Epithelial cell of proximal tubule (primary cell): Measurements from ENCODE around the gene RNF167. TPM values are rescaled to one million over a fixed set of nuclear protein-coding genes. Genes with fewer than 3 reads are reported as not detected.

Experiments
- DNase-seq: peaks from one replicate; pipeline ENCODE4 v3.0.0-alpha.2; 2011; ENCODE audit warnings: low read depth
- H3K4me3 ChIP-seq: 2 replicates; pipeline ENCODE4 v1.5.1; 2011; ENCODE audit warnings: low read depth, mild to moderate bottlenecking, low read length
- total RNA-seq: library from RNA; depleted of rRNA; stranded (reverse); fragments of >200 nt; gene quantifications from 2 replicates; pipeline ENCODE4 v1.2.3, GENCODE V29; 2015
- TF ChIP-seq, protein P1 (sequence below): conservative IDR thresholded peaks from 2 replicates; pipeline ENCODE4 v1.5.1; 2012; ENCODE audit warnings: low read depth, mild to moderate bottlenecking, low read length

RNF167 gene
- total RNA-seq, 1 donor from 2014 or later = 55.1 TPM

GRCh38 chr17:4942760-4943508 is 2.9 kb downstream of the RNF167 start:
- TF ChIP-seq, protein P1, sequence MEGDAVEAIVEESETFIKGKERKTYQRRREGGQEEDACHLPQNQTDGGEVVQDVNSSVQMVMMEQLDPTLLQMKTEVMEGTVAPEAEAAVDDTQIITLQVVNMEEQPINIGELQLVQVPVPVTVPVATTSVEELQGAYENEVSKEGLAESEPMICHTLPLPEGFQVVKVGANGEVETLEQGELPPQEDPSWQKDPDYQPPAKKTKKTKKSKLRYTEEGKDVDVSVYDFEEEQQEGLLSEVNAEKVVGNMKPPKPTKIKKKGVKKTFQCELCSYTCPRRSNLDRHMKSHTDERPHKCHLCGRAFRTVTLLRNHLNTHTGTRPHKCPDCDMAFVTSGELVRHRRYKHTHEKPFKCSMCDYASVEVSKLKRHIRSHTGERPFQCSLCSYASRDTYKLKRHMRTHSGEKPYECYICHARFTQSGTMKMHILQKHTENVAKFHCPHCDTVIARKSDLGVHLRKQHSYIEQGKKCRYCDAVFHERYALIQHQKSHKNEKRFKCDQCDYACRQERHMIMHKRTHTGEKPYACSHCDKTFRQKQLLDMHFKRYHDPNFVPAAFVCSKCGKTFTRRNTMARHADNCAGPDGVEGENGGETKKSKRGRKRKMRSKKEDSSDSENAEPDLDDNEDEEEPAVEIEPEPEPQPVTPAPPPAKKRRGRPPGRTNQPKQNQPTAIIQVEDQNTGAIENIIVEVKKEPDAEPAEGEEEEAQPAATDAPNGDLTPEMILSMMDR = no peak
- DNase-seq = no peak
- H3K4me3 ChIP-seq = no peak overlapping the region

- TF ChIP-seq, protein P1 = no peak
- DNase-seq = no peak
- H3K4me3 ChIP-seq = no peak overlapping the region
Observed at GRCh38 chr17:4944163-4944553, 4.1 kb downstream of the RNF167 start.

DNA sequence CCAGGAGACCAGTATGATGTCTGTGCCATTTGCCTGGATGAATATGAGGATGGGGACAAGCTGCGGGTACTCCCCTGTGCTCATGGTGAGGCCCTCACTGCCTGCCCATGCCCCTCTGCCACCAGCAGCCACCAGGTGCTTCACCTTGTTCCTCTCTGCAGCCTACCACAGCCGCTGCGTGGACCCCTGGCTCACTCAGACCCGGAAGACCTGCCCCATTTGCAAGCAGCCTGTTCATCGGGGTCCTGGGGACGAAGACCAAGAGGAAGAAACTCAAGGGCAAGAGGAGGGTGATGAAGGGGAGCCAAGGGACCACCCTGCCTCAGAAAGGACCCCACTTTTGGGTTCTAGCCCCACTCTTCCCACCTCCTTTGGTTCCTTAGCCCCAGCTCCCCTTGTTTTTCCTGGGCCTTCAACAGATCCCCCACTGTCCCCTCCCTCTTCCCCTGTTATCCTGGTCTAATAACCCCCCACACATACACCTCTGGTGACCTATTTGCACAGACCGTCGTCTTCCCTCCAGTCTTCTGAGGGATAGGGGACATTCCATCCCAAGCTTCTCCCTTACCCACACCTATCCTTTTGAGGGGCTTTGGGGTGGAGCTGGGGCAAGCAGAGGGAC is 4.6 kb downstream of the RNF167 start:
- H3K4me3 ChIP-seq = no peak overlapping the region
- no peak for DNase-seq
- TF ChIP-seq, protein P1 = no peak

GRCh38 chr17:4945176-4945943 is 5.3 kb downstream of the RNF167 start:
- TF ChIP-seq, protein P1 = no peak
- H3K4me3 ChIP-seq = peak overlapping the region; percentile 96
- DNase-seq = no peak

DNA sequence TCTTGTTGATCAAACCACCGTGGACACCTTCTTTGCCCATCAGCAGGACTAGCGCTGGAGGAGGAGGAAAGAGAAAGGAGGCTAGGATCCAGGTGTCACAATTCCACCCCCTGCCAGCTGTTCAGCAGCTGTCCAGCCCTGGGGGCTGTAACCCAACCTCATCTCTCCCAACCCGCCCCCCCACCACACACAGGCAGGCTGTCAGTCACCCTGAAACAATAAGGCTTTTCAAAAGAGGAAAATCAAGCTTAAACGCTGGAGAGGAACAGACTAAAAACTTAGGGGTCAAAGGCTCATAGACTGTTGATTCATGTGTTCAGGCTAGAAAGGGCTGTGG is 5.8 kb downstream of the RNF167 start:
- peak overlapping the region; percentile 96 for H3K4me3 ChIP-seq
- TF ChIP-seq, protein P1 = no peak
- no peak for DNase-seq

DNA sequence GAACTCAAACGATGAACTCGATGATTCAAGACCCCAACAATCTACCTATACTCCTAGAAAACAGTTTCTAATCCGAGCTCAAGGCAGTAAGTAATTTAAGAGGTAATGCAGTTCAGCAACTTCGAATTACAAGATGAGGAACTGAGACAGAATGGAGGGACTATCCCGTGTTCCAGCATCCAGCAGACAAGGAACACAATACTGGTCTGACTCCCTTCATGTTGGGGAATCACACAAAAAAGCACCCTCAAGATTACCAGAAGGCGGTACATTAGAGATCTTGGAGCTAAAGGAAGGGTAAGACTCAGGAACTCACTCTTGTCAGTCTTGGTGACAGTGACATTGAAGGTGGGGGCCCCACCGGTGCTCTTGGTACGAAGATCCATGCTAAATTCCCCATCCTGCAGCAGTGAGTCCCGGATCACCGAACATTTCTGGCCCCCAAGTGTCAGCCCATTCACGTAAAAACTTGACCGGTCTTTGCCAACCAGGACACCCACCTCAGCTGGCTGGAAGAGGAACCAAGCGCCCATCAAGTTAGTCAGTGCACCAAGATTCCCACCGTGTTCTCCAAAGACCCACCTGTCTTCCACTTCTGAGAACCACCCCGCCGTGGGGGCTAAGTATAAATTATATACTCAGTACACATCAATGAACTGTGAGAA is 6.4 kb downstream of the RNF167 start:
- no peak for DNase-seq
- TF ChIP-seq, protein P1 = no peak
- peak overlapping the region; percentile 96 for H3K4me3 ChIP-seq
